H9 (cell line): ENCODE measurements around the gene SLC12A8. TPM values are rescaled to one million over a fixed set of nuclear protein-coding genes. Genes with fewer than 3 reads are reported as not detected.

Source experiments
- DNase-seq: peaks from one replicate; pipeline ENCODE4 v3.0.0-alpha.2; 2017
- H2AFZ ChIP-seq: one replicate; pipeline ENCODE4 v1.6.1; 2013; ENCODE audit warnings: mild to moderate bottlenecking, low read length, control low read depth, moderate library complexity
- H2AK5ac ChIP-seq: 2 replicates; pipeline ENCODE4 v1.6.1; 2013; ENCODE audit warnings: low read length, control low read depth, mixed read lengths; ENCODE audit not compliant: insufficient read length
- H2BK120ac ChIP-seq: one replicate; pipeline ENCODE4 v1.6.1; 2013; ENCODE audit warnings: low read depth, mild to moderate bottlenecking, low read length, control low read depth, inconsistent platforms; ENCODE audit not compliant: poor library complexity, severe bottlenecking
- H2BK12ac ChIP-seq: 2 replicates; pipeline ENCODE4 v1.6.1; 2013; ENCODE audit warnings: low read length, control low read depth, mixed read lengths, low read depth; ENCODE audit not compliant: insufficient read length
- H2BK15ac ChIP-seq: 2 replicates; pipeline ENCODE4 v1.6.1; 2013; ENCODE audit warnings: low read depth, low read length, control low read depth
- H2BK20ac ChIP-seq: one replicate; pipeline ENCODE4 v1.6.1; 2013; ENCODE audit warnings: low read depth, mild to moderate bottlenecking, low read length, control low read depth, inconsistent platforms; ENCODE audit not compliant: poor library complexity, severe bottlenecking
- H2BK5ac ChIP-seq: 2 replicates; pipeline ENCODE4 v1.6.1; 2013; ENCODE audit warnings: low read length, control low read depth, mixed read lengths; ENCODE audit not compliant: insufficient read length
- H3K14ac ChIP-seq: 2 replicates; pipeline ENCODE4 v1.6.1; 2013; ENCODE audit warnings: low read length, control low read depth; ENCODE audit not compliant: insufficient read depth
- H3K18ac ChIP-seq: 2 replicates; pipeline ENCODE4 v1.6.1; 2013; ENCODE audit warnings: low read depth, mild to moderate bottlenecking, mixed read lengths, low read length, control low read depth; ENCODE audit not compliant: insufficient read length
- H3K23ac ChIP-seq: 2 replicates; pipeline ENCODE4 v1.6.1; 2013; ENCODE audit warnings: low read length, control low read depth, mixed read lengths, low read depth; ENCODE audit not compliant: insufficient read length
- H3K23me2 ChIP-seq: 2 replicates; pipeline ENCODE4 v1.6.1; 2013; ENCODE audit warnings: low read depth, mild to moderate bottlenecking, mixed read lengths, low read length, control low read depth; ENCODE audit not compliant: insufficient read length, poor library complexity, severe bottlenecking
- H3K27ac ChIP-seq: 2 replicates; pipeline ENCODE4 v1.5.1; 2013; ENCODE audit warnings: low read length, control low read depth, mixed read lengths, low read depth; ENCODE audit not compliant: insufficient read length
- H3K27me3 ChIP-seq: 2 replicates; pipeline ENCODE4 v1.6.1; 2013; ENCODE audit warnings: low read length, control low read depth, inconsistent platforms; ENCODE audit not compliant: insufficient read depth
- H3K4ac ChIP-seq: 2 replicates; pipeline ENCODE4 v1.6.1; 2013; ENCODE audit warnings: low read depth, mild to moderate bottlenecking, control low read depth, inconsistent platforms, low read length, moderate library complexity
- H3K4me1 ChIP-seq: 2 replicates; pipeline ENCODE4 v1.6.1; 2013; ENCODE audit warnings: low read length, control low read depth, inconsistent platforms; ENCODE audit not compliant: insufficient read depth
- H3K4me2 ChIP-seq: 2 replicates; pipeline ENCODE4 v1.6.1; 2013; ENCODE audit warnings: low read length, control low read depth, mixed read lengths; ENCODE audit not compliant: insufficient read length, insufficient read depth
- H3K56ac ChIP-seq: 2 replicates; pipeline ENCODE4 v1.6.1; 2013; ENCODE audit warnings: low read depth, mild to moderate bottlenecking, mixed read lengths, low read length, control low read depth; ENCODE audit not compliant: insufficient read length
- H3K79me1 ChIP-seq: 2 replicates; pipeline ENCODE4 v1.6.1; 2013; ENCODE audit warnings: low read depth, mild to moderate bottlenecking, moderate library complexity, low read length, control low read depth, inconsistent platforms; ENCODE audit not compliant: insufficient read depth, poor library complexity, severe bottlenecking
- H3K79me2 ChIP-seq: 2 replicates; pipeline ENCODE4 v1.6.1; 2013; ENCODE audit warnings: low read length, control low read depth, inconsistent platforms; ENCODE audit not compliant: insufficient read depth
- H3K9ac ChIP-seq: 2 replicates; pipeline ENCODE4 v1.6.1; 2013; ENCODE audit warnings: low read length, control low read depth, mixed read lengths; ENCODE audit not compliant: insufficient read length; ENCODE audit errors: extremely low read depth
- H3K9me3 ChIP-seq: one replicate; pipeline ENCODE4 v1.6.1; 2013; ENCODE audit warnings: low read depth, low read length, inconsistent platforms; ENCODE audit not compliant: control insufficient read depth
- H3T11ph ChIP-seq: one replicate; pipeline ENCODE4 v1.6.1; 2013; ENCODE audit warnings: mild to moderate bottlenecking, low read length, control low read depth, inconsistent platforms
- H4K20me1 ChIP-seq: one replicate; pipeline ENCODE4 v1.6.1; 2013; ENCODE audit not compliant: control insufficient read depth, insufficient read length, insufficient read depth
- H4K5ac ChIP-seq: 2 replicates; pipeline ENCODE4 v1.6.1; 2013; ENCODE audit warnings: low read depth, mild to moderate bottlenecking, mixed read lengths, low read length, control low read depth; ENCODE audit not compliant: insufficient read length
- H4K8ac ChIP-seq: replicated peaks from 2 replicates; pipeline ENCODE4 v1.6.1; 2013; ENCODE audit warnings: low read length, control low read depth, mixed read lengths, low read depth; ENCODE audit not compliant: insufficient read length
- H4K91ac ChIP-seq: 2 replicates; pipeline ENCODE4 v1.6.1; 2013; ENCODE audit warnings: low read depth, mild to moderate bottlenecking, moderate library complexity, mixed read lengths, low read length, control low read depth; ENCODE audit not compliant: insufficient read length
- H3K27ac Mint-ChIP-seq, 3 experiments: 2 replicates in 2 of 3; 3 replicates in 1 of 3; pipeline ENCODE4 v1.8.0; 2020 to 2021; ENCODE audit warnings: mixed read lengths in 3 of 3, mild to moderate bottlenecking in 1 of 3, moderate library complexity in 1 of 3
- H3K27me3 Mint-ChIP-seq: 2 replicates; pipeline ENCODE4 v1.8.0; 2021; ENCODE audit warnings: low read depth, mild to moderate bottlenecking, moderate library complexity, mixed read lengths
- H3K36me3 Mint-ChIP-seq, 3 experiments: 2 replicates in 2 of 3; 3 replicates in 1 of 3; pipeline ENCODE4 v1.8.0; 2020 to 2021; ENCODE audit warnings: low read depth in 3 of 3, mixed read lengths in 3 of 3; ENCODE audit not compliant: insufficient read depth in 1 of 3
- H3K4me1 Mint-ChIP-seq, 2 experiments: 2 replicates each; pipeline ENCODE4 v1.8.0; 2020; ENCODE audit warnings: mixed read lengths in 2 of 2
- H3K4me3 Mint-ChIP-seq, 2 experiments: 2 replicates in 1 of 2; 3 replicates in 1 of 2; pipeline ENCODE4 v1.8.0; 2020 to 2021; ENCODE audit warnings: mild to moderate bottlenecking in 2 of 2, mixed read lengths in 2 of 2, moderate library complexity in 1 of 2
- H3K9me3 Mint-ChIP-seq, 2 experiments: 2 replicates in 1 of 2; 3 replicates in 1 of 2; pipeline ENCODE4 v1.8.0; 2020; ENCODE audit warnings: mild to moderate bottlenecking in 2 of 2, mixed read lengths in 2 of 2, moderate library complexity in 1 of 2
- WGBS: extraction: QIAGEN DNeasy Blood & Tissue Kit; methylation state at CpG from one replicate; pipeline ENCODE4 v1.1.7; 2013; ENCODE audit warnings: missing lambda C conversion rate, low lambda C conversion rate, mixed read lengths; ENCODE audit not compliant: insufficient read length; ENCODE audit errors: extremely low coverage; 5-methylcytosine and 5-hydroxymethylcytosine counted together
- total RNA-seq: library from RNA; stranded (reverse); gene quantifications from 2 replicates; pipeline ENCODE4 v1.2.1, GENCODE V29; 2021
- TF ChIP-seq, protein P1 (sequence below): fragments of 200-600 bp; sonication (generic); conservative IDR thresholded peaks from 3 replicates; pipeline ENCODE4 v1.8.0; 2021; ENCODE audit warnings: antibody characterized with exemption, mild to moderate bottlenecking

SLC12A8 gene
- total RNA-seq, 1 experiment from 2014 or later: 8.2 TPM

DNA sequence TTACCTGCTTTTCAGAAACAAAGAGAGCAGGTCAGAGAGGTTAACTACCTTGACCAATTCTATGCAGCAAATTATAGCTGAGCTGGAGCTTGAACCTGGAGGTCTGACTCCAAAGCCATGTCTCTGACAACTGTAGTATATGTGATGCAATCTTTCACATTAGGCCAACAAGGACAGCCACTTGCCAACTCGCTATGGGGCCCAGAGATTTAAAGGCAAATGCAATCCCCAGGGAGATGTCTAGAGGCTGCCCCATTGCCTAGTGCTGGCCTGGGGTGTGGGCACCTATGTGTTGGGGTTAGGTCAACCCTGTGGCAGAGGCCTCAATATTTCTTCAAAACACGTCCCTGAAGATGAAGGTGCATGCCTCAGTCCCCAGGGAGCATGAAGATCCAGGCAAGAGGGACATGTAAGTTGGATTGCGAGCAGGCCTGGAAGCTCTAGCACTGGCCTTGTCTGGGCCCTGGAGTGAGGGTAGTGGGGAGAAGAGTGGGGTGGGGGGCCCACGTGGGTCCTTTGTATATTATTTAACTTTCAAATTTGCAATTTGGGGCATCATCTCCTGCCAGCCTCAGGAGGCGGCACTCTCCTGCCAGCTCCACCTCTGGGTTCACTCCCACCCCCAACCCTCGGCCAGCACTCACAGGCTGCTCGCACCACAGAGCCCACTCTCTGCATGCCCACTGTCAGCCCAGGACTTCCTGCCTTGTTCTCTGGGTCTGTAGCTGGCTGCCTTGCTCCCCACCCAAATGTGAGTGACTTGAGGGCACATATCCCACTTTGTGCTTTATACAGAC, 64.3 kb downstream of the SLC12A8 start:
- Mint-ChIP-seq H3K36me3 (no peaks in the 10 kb centered on the region), H3K4me1 (peaks cover 41 to 55% of the 10 kb centered on the region in 2 experiments), H3K4me3 (no peak overlapping the region), H3K27ac (peak overlapping the region in 1 of 3 experiments; percentile 49; a peak in 1 of 7 replicates), H3K9me3 (no peaks in the 10 kb centered on the region), H3K27me3 (peaks cover 3% of the 10 kb centered on the region)
- Histone ChIP-seq H4K91ac (no peak overlapping the region), H3K79me2 (no peaks in the 10 kb centered on the region), H4K20me1 (no peaks in the 10 kb centered on the region), H2BK15ac (no peak overlapping the region), H3K18ac (no peak overlapping the region), H2AFZ (no peak overlapping the region), H4K5ac (no peak overlapping the region), H3K56ac (no peak overlapping the region), H4K8ac (no peak overlapping the region), H3K9ac (no peak overlapping the region), H3K4ac (no peak overlapping the region), H3K4me2 (no peak overlapping the region), H2BK5ac (no peak overlapping the region), H3T11ph (no peak overlapping the region), H3K9me3 (no peaks in the 10 kb centered on the region), H2BK12ac (no peak overlapping the region), H3K27ac (no peak overlapping the region), H3K14ac (peak overlapping the region; percentile 21; the same call in 1 of the 2 replicates), H3K4me1 (peaks cover 8% of the 10 kb centered on the region; the same call in 1 of the 2 replicates), H2BK20ac (no peak overlapping the region), H2AK5ac (no peak overlapping the region), H3K23me2 (no peaks in the 10 kb centered on the region), H3K79me1 (no peaks in the 10 kb centered on the region), H3K23ac (no peak overlapping the region), H3K27me3 (no peaks in the 10 kb centered on the region), H2BK120ac (no peak overlapping the region)
- TF ChIP-seq, protein P1, sequence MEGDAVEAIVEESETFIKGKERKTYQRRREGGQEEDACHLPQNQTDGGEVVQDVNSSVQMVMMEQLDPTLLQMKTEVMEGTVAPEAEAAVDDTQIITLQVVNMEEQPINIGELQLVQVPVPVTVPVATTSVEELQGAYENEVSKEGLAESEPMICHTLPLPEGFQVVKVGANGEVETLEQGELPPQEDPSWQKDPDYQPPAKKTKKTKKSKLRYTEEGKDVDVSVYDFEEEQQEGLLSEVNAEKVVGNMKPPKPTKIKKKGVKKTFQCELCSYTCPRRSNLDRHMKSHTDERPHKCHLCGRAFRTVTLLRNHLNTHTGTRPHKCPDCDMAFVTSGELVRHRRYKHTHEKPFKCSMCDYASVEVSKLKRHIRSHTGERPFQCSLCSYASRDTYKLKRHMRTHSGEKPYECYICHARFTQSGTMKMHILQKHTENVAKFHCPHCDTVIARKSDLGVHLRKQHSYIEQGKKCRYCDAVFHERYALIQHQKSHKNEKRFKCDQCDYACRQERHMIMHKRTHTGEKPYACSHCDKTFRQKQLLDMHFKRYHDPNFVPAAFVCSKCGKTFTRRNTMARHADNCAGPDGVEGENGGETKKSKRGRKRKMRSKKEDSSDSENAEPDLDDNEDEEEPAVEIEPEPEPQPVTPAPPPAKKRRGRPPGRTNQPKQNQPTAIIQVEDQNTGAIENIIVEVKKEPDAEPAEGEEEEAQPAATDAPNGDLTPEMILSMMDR: no peak
- DNase-seq: no peak
- WGBS: no CpG with 5 or more reads among the region's 7 CpGs
